Measurements from ENCODE around the gene DERL3.

DERL3 gene

GRCh38 chr22:23818541-23818940 lies 20.3 kb downstream of the DERL3 start:
- peaks cover 5% of the 10 kb centered on the region for H3K36me3 ChIP-seq (replicated peaks; ENCODE audit: insufficient read depth, low read length)

DNA sequence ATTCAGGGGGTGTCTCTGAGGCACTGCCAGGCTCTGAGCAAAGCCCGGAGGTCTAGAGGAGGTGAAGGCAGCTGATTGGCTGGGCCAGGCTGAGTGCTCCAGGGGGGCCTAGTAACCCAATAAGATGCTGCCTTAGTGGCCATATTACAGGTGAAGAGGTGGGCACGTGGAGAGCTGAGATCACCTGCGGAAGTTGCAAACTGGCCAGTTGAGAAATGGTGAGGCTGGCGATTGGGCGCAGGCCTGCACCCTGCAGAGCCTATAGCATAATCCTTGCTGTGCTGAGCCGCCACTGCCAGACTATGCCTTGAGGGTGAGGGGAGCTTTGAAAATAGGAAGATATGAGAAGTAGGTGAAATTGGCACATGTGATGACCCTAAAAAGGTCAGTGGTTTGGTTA lies 21.7 kb downstream of the DERL3 start:
- Histone ChIP-seq H4K20me1 (ENCODE audit: insufficient read depth, low read length) (no peaks in the 10 kb centered on the region), H3K4me2 (ENCODE audit: low read depth, low read length) (no peak overlapping the region), H3K27ac (ENCODE audit: low read length) (no peak overlapping the region), H3K9me3 (replicated peaks; ENCODE audit: insufficient read depth, low read length) (no peaks in the 10 kb centered on the region), H3K9ac (ENCODE audit: low read length) (no peak overlapping the region), H3F3A (ENCODE audit: insufficient read depth, low read length) (no peaks in the 10 kb centered on the region), H3K79me2 (ENCODE audit: low read length) (no peaks in the 10 kb centered on the region), H3K9me2 (replicated peaks; ENCODE audit: insufficient read depth, low read length) (no peaks in the 10 kb centered on the region), H3K4me1 (ENCODE audit: low read length) (no peaks in the 10 kb centered on the region), H3K4me3 (ENCODE audit: low read length) (no peak overlapping the region), H3K27me3 (replicated peaks; ENCODE audit: insufficient read depth, low read length) (no peaks in the 10 kb centered on the region), H3K36me3 (replicated peaks; ENCODE audit: insufficient read depth, low read length) (peaks cover 5% of the 10 kb centered on the region), H2AFZ (ENCODE audit: low read length) (no peak overlapping the region)
- DNase-seq, result no peak
- no peak for TF ChIP-seq EZH2 (optimal IDR thresholded peaks at IDR 0.05; ENCODE audit: low read depth, low read length)
- TF ChIP-seq CTCF (IDR thresholded peaks at IDR 0.05; ENCODE audit: low read length), result no peak
- no peak for TF ChIP-seq EZH2phosphoT487 (IDR thresholded peaks at IDR 0.05; ENCODE audit: low read length)

More at GRCh38 chr22:23818541-23818940, 20.3 kb downstream of the DERL3 start:
- TF ChIP-seq EZH2phosphoT487 (IDR thresholded peaks at IDR 0.05; ENCODE audit: low read length) (no peak), EZH2 (optimal IDR thresholded peaks at IDR 0.05; ENCODE audit: low read depth, low read length) (no peak), CTCF (IDR thresholded peaks at IDR 0.05; ENCODE audit: low read length) (no peak)
- Histone ChIP-seq H2AFZ (ENCODE audit: low read length) (no peak overlapping the region), H3K79me2 (ENCODE audit: low read length) (no peaks in the 10 kb centered on the region), H3F3A (ENCODE audit: insufficient read depth, low read length) (no peaks in the 10 kb centered on the region), H3K9me3 (replicated peaks; ENCODE audit: insufficient read depth, low read length) (no peaks in the 10 kb centered on the region), H3K27ac (ENCODE audit: low read length) (no peak overlapping the region), H3K4me3 (ENCODE audit: low read length) (no peak overlapping the region), H3K4me1 (ENCODE audit: low read length) (no peaks in the 10 kb centered on the region), H3K4me2 (ENCODE audit: low read depth, low read length) (no peak overlapping the region), H3K27me3 (replicated peaks; ENCODE audit: insufficient read depth, low read length) (no peaks in the 10 kb centered on the region), H3K9me2 (replicated peaks; ENCODE audit: insufficient read depth, low read length) (no peaks in the 10 kb centered on the region), H4K20me1 (ENCODE audit: insufficient read depth, low read length) (no peaks in the 10 kb centered on the region), H3K9ac (ENCODE audit: low read length) (no peak overlapping the region)
- no peak for DNase-seq

DNA sequence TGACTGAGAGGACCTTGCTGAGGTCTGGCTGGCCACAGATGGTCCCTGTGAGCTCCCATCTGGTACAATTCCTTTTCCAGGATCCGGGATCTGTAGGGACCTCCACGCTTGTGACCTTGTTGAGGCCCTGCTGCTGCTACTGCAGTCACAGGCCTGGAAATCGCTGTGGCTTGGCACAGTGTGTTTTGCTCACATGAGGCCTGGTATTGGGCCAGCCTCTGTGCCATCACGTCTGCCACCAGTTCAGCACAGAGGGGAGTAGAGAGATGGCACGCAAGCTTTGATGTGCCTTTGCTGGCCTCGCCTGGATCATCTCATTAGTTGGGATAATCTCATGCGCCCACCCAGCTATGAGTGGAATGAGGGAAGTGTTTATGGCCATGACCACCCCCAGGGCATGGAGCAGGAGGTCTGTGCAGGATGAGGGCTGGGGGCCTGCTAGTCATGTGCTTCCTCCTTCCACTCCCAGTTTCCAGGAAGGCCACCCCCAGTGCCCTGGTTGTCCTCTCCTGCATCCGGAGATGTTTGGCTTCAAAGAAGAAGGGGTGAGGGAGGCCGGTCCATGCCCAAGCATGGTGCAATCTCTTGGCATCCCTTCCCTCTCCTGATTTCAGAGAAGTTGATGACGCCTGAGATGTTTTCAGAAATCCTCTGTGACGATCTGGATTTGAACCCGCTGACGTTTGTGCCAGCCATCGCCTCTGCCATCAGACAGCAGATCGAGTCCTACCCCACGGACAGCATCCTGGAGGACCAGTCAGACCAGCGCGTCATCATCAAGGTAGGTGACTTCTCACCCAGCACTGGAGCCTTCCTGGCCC lies 22.4 kb downstream of the DERL3 start:
- no peak for DNase-seq
- no peak for TF ChIP-seq CTCF (IDR thresholded peaks at IDR 0.05; ENCODE audit: low read length)
- no peak for TF ChIP-seq EZH2 (optimal IDR thresholded peaks at IDR 0.05; ENCODE audit: low read depth, low read length)
- no peak for TF ChIP-seq EZH2phosphoT487 (IDR thresholded peaks at IDR 0.05; ENCODE audit: low read length)
- Histone ChIP-seq H3K79me2 (ENCODE audit: low read length) (no peaks in the 10 kb centered on the region), H3K4me3 (ENCODE audit: low read length) (no peak overlapping the region), H3K4me1 (ENCODE audit: low read length) (no peaks in the 10 kb centered on the region), H2AFZ (ENCODE audit: low read length) (no peak overlapping the region), H3F3A (ENCODE audit: insufficient read depth, low read length) (no peaks in the 10 kb centered on the region), H3K9me2 (replicated peaks; ENCODE audit: insufficient read depth, low read length) (no peaks in the 10 kb centered on the region), H3K36me3 (replicated peaks; ENCODE audit: insufficient read depth, low read length) (peaks cover 5% of the 10 kb centered on the region), H3K27ac (ENCODE audit: low read length) (no peak overlapping the region), H3K4me2 (ENCODE audit: low read depth, low read length) (no peak overlapping the region), H3K9me3 (replicated peaks; ENCODE audit: insufficient read depth, low read length) (no peaks in the 10 kb centered on the region), H3K9ac (ENCODE audit: low read length) (no peak overlapping the region), H4K20me1 (ENCODE audit: insufficient read depth, low read length) (no peaks in the 10 kb centered on the region), H3K27me3 (replicated peaks; ENCODE audit: insufficient read depth, low read length) (no peaks in the 10 kb centered on the region)

Measured in MM.1S (cell line).